Smooth muscle cell (in vitro differentiated cells): Measurements from ENCODE around the gene YBX3. TPM values are rescaled to one million over a fixed set of nuclear protein-coding genes. Genes with fewer than 3 reads are reported as not detected.

Experiments
- DNase-seq: peaks from one replicate; lab custom pipeline; 2025; ENCODE audit not compliant: unreplicated experiment; lab: John Stamatoyannopoulos, UW
- H2AFZ ChIP-seq: fragments of 200-600 bp; sonication (generic); 2 replicates; pipeline ENCODE4 v1.6.0; 2016; ENCODE audit warnings: antibody characterized with exemption, low read depth, mild to moderate bottlenecking
- H3F3A ChIP-seq: fragments of 200-600 bp; sonication (generic); 2 replicates; pipeline ENCODE4 v1.6.0; 2017; ENCODE audit warnings: antibody characterized with exemption, low read depth
- H3K27ac ChIP-seq: fragments of 200-600 bp; sonication (generic); 2 replicates; pipeline ENCODE4 v1.5.1; 2016; ENCODE audit warnings: low read depth, mild to moderate bottlenecking
- H3K27me3 ChIP-seq: fragments of 200-600 bp; sonication (generic); 2 replicates; pipeline ENCODE4 v1.6.1; 2016; ENCODE audit warnings: low read depth, mild to moderate bottlenecking
- H3K36me3 ChIP-seq: fragments of 200-600 bp; sonication (generic); 2 replicates; pipeline ENCODE4 v1.5.1; 2016; ENCODE audit warnings: low read depth
- H3K4me1 ChIP-seq: fragments of 200-600 bp; sonication (generic); 2 replicates; pipeline ENCODE4 v1.5.1; 2016; ENCODE audit warnings: low read depth
- H3K4me2 ChIP-seq: fragments of 200-600 bp; sonication (generic); 2 replicates; pipeline ENCODE4 v1.6.0; 2016; ENCODE audit warnings: mild to moderate bottlenecking
- H3K4me3 ChIP-seq: fragments of 200-600 bp; sonication (generic); 2 replicates; pipeline ENCODE4 v1.5.1; 2016; ENCODE audit warnings: mild to moderate bottlenecking
- H3K79me2 ChIP-seq: fragments of 200-600 bp; sonication (generic); 2 replicates; pipeline ENCODE4 v1.6.0; 2016; ENCODE audit warnings: low read depth, mild to moderate bottlenecking
- H3K9ac ChIP-seq: fragments of 200-600 bp; sonication (generic); 2 replicates; pipeline ENCODE4 v1.6.0; 2016; ENCODE audit warnings: low read depth
- H3K9me3 ChIP-seq: fragments of 200-600 bp; sonication (generic); replicated peaks from 2 replicates; pipeline ENCODE4 v1.5.1; 2016; ENCODE audit warnings: low read depth
- H4K20me1 ChIP-seq: fragments of 200-600 bp; sonication (generic); 2 replicates; pipeline ENCODE4 v1.6.0; 2016; ENCODE audit warnings: low read depth
- CTCF ChIP-seq: fragments of 200-600 bp; sonication (generic); IDR thresholded peaks from 2 replicates; pipeline ENCODE4 v1.5.1; 2017; ENCODE audit warnings: borderline replicate concordance, mild to moderate bottlenecking, antibody characterized with exemption; ENCODE audit not compliant: insufficient read depth, poor library complexity, severe bottlenecking
- WGBS: methylation state at CpG from one replicate; pipeline ENCODE4 v1.1.7; 2016; ENCODE audit warnings: low lambda C conversion rate; 5-methylcytosine and 5-hydroxymethylcytosine counted together
- polyA plus RNA-seq: library from polyadenylated mRNA; unstranded; fragments of >200 nt; fragmentation: Nextera tagmentation; extraction: Ambion mirVana; gene quantifications from 2 replicates; pipeline ENCODE4 v1.2.1, GENCODE V29; 2016
- total RNA-seq: library from RNA; depleted of rRNA; stranded (reverse); fragments of >200 nt; gene quantifications from 2 replicates; pipeline ENCODE4 v1.2.3, GENCODE V29; 2014

The YBX3 gene
- total and polyA plus RNA-seq, 2 experiments from 2014 or later: 129 to 188 TPM

- Histone ChIP-seq H3K36me3 (no peaks in the 10 kb centered on the region), H4K20me1 (no peaks in the 10 kb centered on the region), H3K27ac (no peak overlapping the region), H3K27me3 (no peaks in the 10 kb centered on the region), H3K79me2 (no peaks in the 10 kb centered on the region), H3F3A (no peaks in the 10 kb centered on the region), H2AFZ (no peak overlapping the region), H3K4me2 (no peak overlapping the region), H3K9ac (no peak overlapping the region), H3K4me3 (no peak overlapping the region), H3K9me3 (no peaks in the 10 kb centered on the region), H3K4me1 (no peaks in the 10 kb centered on the region)
- 97% methylated on average over 1 of the region's 1 CpG for WGBS
- no peak for TF ChIP-seq CTCF
- DNase-seq: no peak
Observed at GRCh38 chr12:10669533-10669932, 53.6 kb downstream of the YBX3 start.

GRCh38 chr12:10668526-10668925 is 54.6 kb downstream of the YBX3 start:
- Histone ChIP-seq H3K9me3 (no peaks in the 10 kb centered on the region), H3K9ac (no peak overlapping the region), H3K36me3 (no peaks in the 10 kb centered on the region), H3K4me2 (no peak overlapping the region), H3F3A (no peaks in the 10 kb centered on the region), H3K4me3 (no peak overlapping the region), H3K4me1 (no peaks in the 10 kb centered on the region), H3K79me2 (no peaks in the 10 kb centered on the region), H3K27ac (no peak overlapping the region), H2AFZ (no peak overlapping the region), H3K27me3 (no peaks in the 10 kb centered on the region), H4K20me1 (no peaks in the 10 kb centered on the region)
- DNase-seq: no peak
- no peak for TF ChIP-seq CTCF
- WGBS: 94% methylated on average over 5 of the region's 5 CpGs

- no peak overlapping the region for H3K4me3 ChIP-seq
- H3K9ac ChIP-seq: no peak overlapping the region
- no peak overlapping the region for H2AFZ ChIP-seq
- H3K4me2 ChIP-seq: no peak overlapping the region
- no peaks in the 10 kb centered on the region for H3K79me2 ChIP-seq
- TF ChIP-seq CTCF: no peak
- H3K4me1 ChIP-seq: no peaks in the 10 kb centered on the region
- H3K36me3 ChIP-seq: no peaks in the 10 kb centered on the region
- no peak overlapping the region for H3K27ac ChIP-seq
- H3K27me3 ChIP-seq: no peaks in the 10 kb centered on the region
- no peaks in the 10 kb centered on the region for H4K20me1 ChIP-seq
- WGBS: 81% methylated on average over 1 of the region's 1 CpG
- no peak for DNase-seq
- H3K9me3 ChIP-seq: no peaks in the 10 kb centered on the region
- no peaks in the 10 kb centered on the region for H3F3A ChIP-seq
Observed at GRCh38 chr12:10667581-10667980, 55.5 kb downstream of the YBX3 start.

- 92% methylated on average over 2 of the region's 2 CpGs for WGBS
- H3K4me1 ChIP-seq: no peaks in the 10 kb centered on the region
Observed at GRCh38 chr12:10664499-10664898, 58.6 kb downstream of the YBX3 start.

More at GRCh38 chr12:10664499-10664898, 58.6 kb downstream of the YBX3 start:
- Histone ChIP-seq H3K4me2 (no peak overlapping the region), H3K27ac (no peak overlapping the region), H2AFZ (no peak overlapping the region), H3F3A (no peaks in the 10 kb centered on the region), H3K36me3 (no peaks in the 10 kb centered on the region), H4K20me1 (no peaks in the 10 kb centered on the region), H3K9ac (no peak overlapping the region), H3K79me2 (no peaks in the 10 kb centered on the region), H3K9me3 (no peaks in the 10 kb centered on the region), H3K4me3 (no peak overlapping the region), H3K27me3 (no peaks in the 10 kb centered on the region)
- no peak for DNase-seq
- no peak for TF ChIP-seq CTCF
